Germinal center (tissue), 1 donor: ENCODE results near the gene NCEH1.
"Not testable (repeated sequence)": the region's sequence is repeated elsewhere in the genome, so short reads cannot be mapped to it uniquely, and the experiment has no call there.

Source experiments
- DNase-seq: peaks from one replicate; pipeline ENCODE4 v3.0.0; 2012; ENCODE audit warnings: mixed read lengths, low spot score

Gene NCEH1

DNA sequence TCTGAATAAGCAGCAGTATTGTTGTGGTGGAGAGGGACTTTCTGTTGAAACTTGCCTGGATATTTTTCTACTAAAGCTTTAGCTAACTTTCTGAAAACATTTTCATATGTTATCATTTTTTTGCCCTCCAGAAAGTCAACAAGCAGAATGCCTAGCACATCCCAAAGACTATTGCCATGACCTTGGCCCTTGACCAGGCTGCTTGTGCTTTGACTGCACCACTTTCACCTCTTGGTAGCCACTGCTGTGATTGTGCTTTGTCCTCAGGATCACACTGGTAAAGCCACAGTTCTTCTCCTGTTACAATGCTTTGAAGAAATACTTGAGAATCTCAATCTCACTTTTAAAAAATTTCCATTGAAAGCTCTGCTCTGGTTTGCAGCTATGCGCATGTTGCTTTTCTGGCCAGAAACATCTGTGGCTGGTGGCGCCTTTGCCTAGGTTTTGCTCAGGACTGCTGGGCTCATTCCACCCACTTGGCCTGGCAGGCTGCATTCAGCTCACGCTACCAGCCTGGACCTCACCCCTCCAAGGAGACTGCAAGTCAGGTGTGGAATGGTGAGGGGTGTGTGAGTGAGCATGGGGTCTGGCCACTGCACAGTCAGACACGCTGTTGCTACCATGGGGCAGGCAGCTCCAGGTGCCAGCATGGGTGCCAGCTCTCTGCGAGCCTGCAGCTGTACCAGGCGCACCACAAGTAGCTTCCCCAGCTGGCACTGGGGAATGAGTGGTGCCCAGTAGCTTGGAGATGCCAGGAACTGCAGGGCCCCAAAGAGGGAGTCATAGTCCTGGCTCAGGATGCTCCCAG, 97.8 kb downstream of the NCEH1 start:
- DNase-seq: no peak

GRCh38 chr3:172609750-172610149, 101.1 kb downstream of the NCEH1 start:
- no peak for DNase-seq

GRCh38 chr3:172608575-172608974, 102.3 kb downstream of the NCEH1 start:
- DNase-seq: no peak

- no peak for DNase-seq
Measured at GRCh38 chr3:172607305-172608121, 103.4 kb downstream of the NCEH1 start.

- DNase-seq: no peak
Measured at GRCh38 chr3:172606021-172606420, 104.8 kb downstream of the NCEH1 start.

DNA sequence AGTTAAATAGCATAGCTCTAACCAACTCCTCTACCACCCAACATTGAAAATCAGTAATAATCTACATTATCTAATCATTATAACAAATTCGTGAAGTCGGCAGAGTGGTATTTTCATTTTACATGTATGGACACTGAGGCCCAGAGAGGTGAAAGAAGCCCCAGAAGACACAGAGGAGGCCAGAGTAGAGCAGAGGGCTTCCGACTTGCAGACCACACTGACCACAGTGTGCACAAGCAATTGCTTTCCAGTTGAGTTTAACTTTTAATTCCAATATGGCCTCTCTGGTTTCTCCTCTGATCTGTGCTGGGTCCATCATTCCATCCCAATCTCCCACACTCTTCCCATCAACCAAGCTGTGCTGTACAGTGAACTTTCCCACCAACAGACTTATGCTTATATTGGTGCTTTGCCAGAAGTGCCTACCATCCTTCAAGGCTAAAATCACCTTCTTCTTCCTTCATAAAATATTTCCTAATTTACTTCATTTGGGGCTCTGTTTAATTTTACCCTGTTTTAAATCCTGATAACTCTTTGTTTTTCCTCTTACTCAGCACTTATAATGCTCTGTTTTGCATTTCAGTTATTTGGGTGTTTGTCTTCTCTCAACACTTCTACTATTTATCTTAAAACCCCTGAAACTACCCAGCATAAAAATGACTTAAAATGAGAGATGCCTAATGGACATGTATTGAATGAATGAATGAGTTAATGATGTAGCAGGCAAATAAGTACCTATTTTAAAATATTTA, 105.8 kb downstream of the NCEH1 start:
- DNase-seq: no peak

GRCh38 chr3:172601066-172601832, 109.6 kb downstream of the NCEH1 start:
- DNase-seq: no peak

DNA sequence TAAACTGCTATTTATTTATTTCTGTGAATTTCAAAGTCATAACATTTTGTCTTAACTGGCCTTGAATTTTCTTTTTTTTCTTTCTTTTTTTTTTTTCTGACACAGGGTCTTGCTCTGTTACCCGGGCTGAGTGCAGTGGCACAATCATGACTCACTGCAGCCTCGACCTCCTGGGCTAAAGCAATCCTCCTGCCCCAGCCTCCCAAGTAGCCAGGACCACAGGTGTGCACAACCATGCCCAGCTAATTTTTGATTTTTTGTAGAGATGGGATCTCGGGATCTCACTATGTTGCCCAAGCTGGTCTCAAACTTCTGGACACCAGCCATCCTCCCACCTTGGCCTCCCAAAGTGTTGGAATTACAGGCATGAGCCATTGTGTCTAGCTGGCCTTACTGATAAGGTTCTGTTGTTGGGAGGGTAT, 110.2 kb downstream of the NCEH1 start:
- DNase-seq: no peak

GRCh38 chr3:172598904-172599303, 112.0 kb downstream of the NCEH1 start:
- DNase-seq: no peak

GRCh38 chr3:172596394-172596706, 114.5 kb downstream of the NCEH1 start:
- DNase-seq: no peak

GRCh38 chr3:172595664-172596393, 115.0 kb downstream of the NCEH1 start:
- peak; percentile 65 for DNase-seq

DNA sequence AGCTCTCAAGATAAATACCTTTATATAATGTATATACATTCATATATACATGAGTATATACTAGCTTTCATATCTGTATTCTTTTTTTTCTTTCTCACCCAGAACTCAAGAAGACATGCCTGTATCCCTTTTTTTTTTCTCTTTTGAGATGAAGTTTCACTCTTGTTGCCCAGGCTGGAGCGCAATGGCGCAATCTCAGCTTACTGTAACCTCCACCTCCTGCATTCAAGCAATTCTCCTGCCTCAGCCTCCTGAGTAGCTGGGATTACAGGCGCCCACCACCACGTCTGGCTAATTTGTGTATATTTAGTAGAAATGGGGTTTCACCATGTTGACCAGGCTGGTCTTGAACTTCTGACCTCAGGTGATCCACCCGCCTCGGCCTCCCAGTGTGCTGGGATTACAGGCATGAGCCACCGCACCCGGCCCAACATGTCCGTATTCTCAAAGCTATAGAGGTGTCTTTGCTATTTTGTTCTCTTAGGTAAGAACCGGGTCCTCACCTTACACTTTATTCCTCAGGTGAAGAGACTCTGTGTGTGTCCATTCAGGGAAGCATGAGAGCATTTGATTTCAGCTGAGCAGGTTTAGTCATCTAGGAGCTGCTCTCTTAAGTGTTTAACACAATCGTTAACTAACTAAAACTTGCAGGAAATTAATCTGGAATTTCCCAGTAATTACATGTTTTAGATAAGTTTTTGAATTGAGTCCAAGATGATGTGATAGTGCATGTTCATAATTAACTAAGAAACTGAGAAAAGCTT, 115.8 kb downstream of the NCEH1 start:
- DNase-seq: not testable (repeated sequence)

GRCh38 chr3:172592898-172593669, 117.8 kb downstream of the NCEH1 start:
- no peak for DNase-seq

DNA sequence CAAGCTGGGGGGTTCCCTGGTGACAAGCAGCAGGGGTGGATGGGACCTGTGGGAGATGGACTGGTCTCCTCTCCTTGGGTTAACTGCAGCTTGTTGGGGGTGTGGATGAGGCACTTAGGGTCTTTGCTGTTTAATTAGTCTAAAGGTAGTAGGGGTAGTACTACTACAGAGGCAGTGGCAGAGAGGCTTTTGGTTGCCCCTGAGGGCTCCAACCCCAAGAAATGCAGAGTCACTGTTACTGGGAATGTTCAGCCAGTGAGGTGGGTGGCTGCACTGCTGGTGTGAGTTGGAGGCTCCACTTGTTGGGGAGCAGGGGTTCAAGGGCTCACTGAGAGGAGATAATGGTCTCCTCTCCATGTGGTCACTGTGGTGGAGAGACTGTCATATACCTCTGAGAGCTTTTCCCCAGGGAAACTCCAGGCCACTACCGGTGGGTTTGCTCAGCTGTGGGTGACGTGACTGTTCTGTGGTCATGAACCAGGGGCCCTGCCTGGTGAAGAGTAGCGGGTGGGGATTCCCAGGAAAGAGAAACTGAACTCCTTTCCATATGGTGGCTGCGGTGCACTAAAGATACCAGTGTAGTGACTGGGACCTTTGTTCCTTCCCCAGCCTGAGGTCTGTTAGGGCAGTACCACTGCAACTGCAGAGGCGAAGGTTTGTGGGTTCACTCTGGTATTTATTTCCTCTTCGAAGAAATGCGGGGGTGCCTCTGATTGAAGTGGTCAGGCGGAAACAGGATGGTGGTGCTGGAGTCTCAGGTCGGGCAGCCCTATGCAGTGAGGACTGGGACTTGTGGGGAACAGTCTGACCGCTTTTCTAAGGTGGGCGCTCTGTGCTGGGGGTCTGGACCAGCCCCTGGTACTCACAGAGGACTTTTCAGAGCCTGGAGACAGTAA, 118.7 kb downstream of the NCEH1 start:
- DNase-seq: peak; percentile 26

- no peak for DNase-seq
Measured at GRCh38 chr3:172591125-172591605, 119.7 kb downstream of the NCEH1 start.

- DNase-seq: no peak
Measured at GRCh38 chr3:172586436-172586835, 124.4 kb downstream of the NCEH1 start.

DNA sequence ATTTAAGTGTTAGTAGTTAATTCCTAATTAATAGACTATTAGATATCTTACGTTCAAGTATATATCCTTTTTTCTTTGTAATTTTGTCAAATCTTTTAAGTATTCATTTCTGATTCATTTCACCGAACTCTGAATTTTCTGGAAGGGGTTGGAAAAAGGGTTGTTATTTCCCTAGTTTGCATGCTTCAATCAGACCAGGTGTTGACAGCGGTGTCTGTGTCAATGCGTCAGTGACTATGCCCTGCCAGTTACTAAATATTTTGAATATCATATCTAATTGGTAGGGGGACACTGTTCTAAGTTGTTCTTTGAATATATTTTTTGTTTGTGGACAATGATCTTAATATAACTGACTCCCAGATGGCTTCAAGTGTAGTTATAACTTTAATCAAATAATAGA, 124.9 kb downstream of the NCEH1 start:
- no peak for DNase-seq

GRCh38 chr3:172582712-172583111, 128.2 kb downstream of the NCEH1 start:
- no peak for DNase-seq
